Neural cell (in vitro differentiated cells): ENCODE measurements around the gene MAVS.

ENCODE experiments used
- CTCF ChIP-seq: fragments of 450-650 bp; IDR thresholded peaks from 2 replicates; pipeline ENCODE4 v1.5.1; 2014; ENCODE audit warnings: antibody characterized with exemption, mild to moderate bottlenecking, moderate library complexity; ENCODE audit not compliant: poor library complexity, severe bottlenecking
- EP300 ChIP-seq: fragments of 450-650 bp; conservative IDR thresholded peaks from 2 replicates; pipeline ENCODE4 v1.6.1; 2014; ENCODE audit warnings: antibody characterized with exemption, mild to moderate bottlenecking, moderate library complexity; ENCODE audit not compliant: poor library complexity, severe bottlenecking
- EZH2 ChIP-seq: fragments of 200-600, 300-800 bp; shearing (Covaris generic), sonication (generic); IDR thresholded peaks from 2 replicates; pipeline ENCODE4 v1.6.1; 2014; ENCODE audit warnings: antibody characterized with exemption, low read length, borderline replicate concordance, mild to moderate bottlenecking; ENCODE audit not compliant: insufficient read depth, poor library complexity, severe bottlenecking
- MXI1 ChIP-seq: fragments of 450-650 bp; conservative IDR thresholded peaks from 2 replicates; pipeline ENCODE4 v1.6.1; 2014; ENCODE audit warnings: antibody characterized with exemption, mild to moderate bottlenecking; ENCODE audit not compliant: poor library complexity, severe bottlenecking
- POLR2AphosphoS5 ChIP-seq: IDR thresholded peaks from 2 replicates; pipeline ENCODE4 v1.6.1; 2012
- RAD21 ChIP-seq: fragments of 450-650 bp; conservative IDR thresholded peaks from 2 replicates; pipeline ENCODE4 v1.6.1; 2014; ENCODE audit warnings: antibody characterized with exemption, mild to moderate bottlenecking, moderate library complexity
- TAF1 ChIP-seq: IDR thresholded peaks from 2 replicates; pipeline ENCODE4 v1.6.1; 2012; ENCODE audit warnings: low read depth
- TF ChIP-seq, protein P1 (sequence below): IDR thresholded peaks from 2 replicates; pipeline ENCODE4 v1.6.1; 2012; ENCODE audit warnings: borderline replicate concordance

DNA sequence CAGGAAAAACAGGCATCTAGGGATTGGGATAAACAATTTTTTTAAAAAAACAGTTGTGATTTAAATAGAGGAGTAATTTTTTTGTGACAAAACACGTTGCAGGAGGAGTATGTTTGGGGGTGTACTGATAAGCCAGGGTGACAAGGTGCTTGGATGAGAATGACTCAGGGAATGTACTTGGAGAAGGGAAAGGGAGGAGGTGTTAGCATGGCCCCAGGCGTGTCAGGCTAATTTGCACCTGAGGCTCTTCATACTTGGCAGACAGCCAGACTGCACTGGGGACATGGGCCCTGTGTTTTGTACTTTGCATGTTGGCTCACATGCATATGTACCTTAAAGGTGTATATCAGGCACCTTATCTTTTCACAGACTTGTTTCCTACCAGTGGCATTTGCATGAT is 65.3 kb downstream of the MAVS start:
- TF ChIP-seq CTCF (no peak), MXI1 (no peak), POLR2AphosphoS5 (no peak), RAD21 (no peak), EP300 (no peak), TAF1 (no peak), EZH2 (no peak)
- TF ChIP-seq, protein P1, sequence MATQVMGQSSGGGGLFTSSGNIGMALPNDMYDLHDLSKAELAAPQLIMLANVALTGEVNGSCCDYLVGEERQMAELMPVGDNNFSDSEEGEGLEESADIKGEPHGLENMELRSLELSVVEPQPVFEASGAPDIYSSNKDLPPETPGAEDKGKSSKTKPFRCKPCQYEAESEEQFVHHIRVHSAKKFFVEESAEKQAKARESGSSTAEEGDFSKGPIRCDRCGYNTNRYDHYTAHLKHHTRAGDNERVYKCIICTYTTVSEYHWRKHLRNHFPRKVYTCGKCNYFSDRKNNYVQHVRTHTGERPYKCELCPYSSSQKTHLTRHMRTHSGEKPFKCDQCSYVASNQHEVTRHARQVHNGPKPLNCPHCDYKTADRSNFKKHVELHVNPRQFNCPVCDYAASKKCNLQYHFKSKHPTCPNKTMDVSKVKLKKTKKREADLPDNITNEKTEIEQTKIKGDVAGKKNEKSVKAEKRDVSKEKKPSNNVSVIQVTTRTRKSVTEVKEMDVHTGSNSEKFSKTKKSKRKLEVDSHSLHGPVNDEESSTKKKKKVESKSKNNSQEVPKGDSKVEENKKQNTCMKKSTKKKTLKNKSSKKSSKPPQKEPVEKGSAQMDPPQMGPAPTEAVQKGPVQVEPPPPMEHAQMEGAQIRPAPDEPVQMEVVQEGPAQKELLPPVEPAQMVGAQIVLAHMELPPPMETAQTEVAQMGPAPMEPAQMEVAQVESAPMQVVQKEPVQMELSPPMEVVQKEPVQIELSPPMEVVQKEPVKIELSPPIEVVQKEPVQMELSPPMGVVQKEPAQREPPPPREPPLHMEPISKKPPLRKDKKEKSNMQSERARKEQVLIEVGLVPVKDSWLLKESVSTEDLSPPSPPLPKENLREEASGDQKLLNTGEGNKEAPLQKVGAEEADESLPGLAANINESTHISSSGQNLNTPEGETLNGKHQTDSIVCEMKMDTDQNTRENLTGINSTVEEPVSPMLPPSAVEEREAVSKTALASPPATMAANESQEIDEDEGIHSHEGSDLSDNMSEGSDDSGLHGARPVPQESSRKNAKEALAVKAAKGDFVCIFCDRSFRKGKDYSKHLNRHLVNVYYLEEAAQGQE = no peak
